Calu3 (cell line): ENCODE measurements around the gene GINS3. TPM values are rescaled to one million over a fixed set of nuclear protein-coding genes. Genes with fewer than 3 reads are reported as not detected.
"Not testable (repeated sequence)": the region's sequence is repeated elsewhere in the genome, so short reads cannot be mapped to it uniquely, and the experiment has no call there.

ENCODE experiments used
- BruUV-seq: library from RNA; stranded (reverse); fragments of 400-500 nt; replicated peaks from 2 replicates; lab custom pipeline; 2021; lab: Mats Ljungman, UMichigan
- CTCF ChIA-PET: fragments of 300-600 bp; sonication (Branson Sonifier 250); formaldehyde crosslinking; loops from one replicate; lab custom pipeline; 2022; ENCODE audit warnings: antibody characterized with exemption; lab: Charles Lee
- DNase-seq: peaks from one replicate; pipeline ENCODE4 v3.0.0; 2022
- H3K27ac Mint-ChIP-seq: one replicate; pipeline ENCODE4 v1.8.0; 2022; ENCODE audit warnings: mixed read lengths; ENCODE audit not compliant: unreplicated experiment
- H3K27me3 Mint-ChIP-seq: one replicate; pipeline ENCODE4 v1.8.0; 2022; ENCODE audit warnings: mixed read lengths; ENCODE audit not compliant: unreplicated experiment
- H3K36me3 Mint-ChIP-seq: one replicate; pipeline ENCODE4 v1.8.0; 2022; ENCODE audit warnings: mild to moderate bottlenecking, moderate library complexity, mixed read lengths; ENCODE audit not compliant: insufficient read depth, unreplicated experiment
- H3K4me1 Mint-ChIP-seq: one replicate; pipeline ENCODE4 v1.8.0; 2022; ENCODE audit warnings: mild to moderate bottlenecking, low read depth, mixed read lengths; ENCODE audit not compliant: unreplicated experiment
- H3K4me3 Mint-ChIP-seq: one replicate; pipeline ENCODE4 v1.8.0; 2022; ENCODE audit warnings: mild to moderate bottlenecking, low read depth, moderate library complexity, mixed read lengths; ENCODE audit not compliant: unreplicated experiment
- H3K9me3 Mint-ChIP-seq: one replicate; pipeline ENCODE4 v1.8.0; 2022; ENCODE audit warnings: low read depth, mixed read lengths; ENCODE audit not compliant: unreplicated experiment
- CTCF ChIP-seq: fragments of 200-600 bp; IDR thresholded peaks from one replicate; pipeline ENCODE4 v1.8.0; 2022; ENCODE audit warnings: antibody characterized with exemption; ENCODE audit not compliant: unreplicated experiment
- intact Hi-C: fragments of 100-400 bp; cut with micrococcal nuclease; formaldehyde crosslinking; loops from one replicate; pipeline ENCODE4 v1.10.0; 2022; ENCODE audit not compliant: unreplicated experiment
- total RNA-seq: library from RNA; stranded (reverse); gene quantifications from 2 replicates; pipeline ENCODE4 v1.2.3, GENCODE V29; 2022

The GINS3 gene
- total RNA-seq, 1 experiment from 2014 or later = 13.6 TPM

DNA sequence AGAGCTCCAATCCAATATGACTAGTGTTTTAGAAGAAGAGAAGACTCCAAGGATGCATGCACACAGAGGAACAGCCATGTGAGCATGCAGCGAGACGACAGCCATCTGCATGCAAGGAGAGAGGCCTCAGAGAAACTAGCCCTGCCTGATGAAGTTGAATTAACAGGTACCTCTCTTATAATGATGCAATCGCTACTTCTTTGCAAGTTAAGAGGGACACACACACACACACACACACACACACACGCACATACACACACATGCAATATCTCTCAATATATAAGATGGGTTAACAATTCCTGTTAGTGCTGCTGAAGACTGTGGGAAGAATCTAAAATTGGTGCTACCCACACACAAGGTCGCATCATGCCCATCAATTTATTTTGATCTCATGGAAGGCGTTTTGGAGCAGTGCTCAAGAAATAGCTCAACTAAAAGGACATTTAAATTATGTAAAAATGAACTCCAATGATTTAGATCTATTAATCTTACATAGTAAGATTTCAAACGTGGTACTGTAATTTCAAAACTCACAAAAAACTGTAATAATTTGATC, 7.0 kb upstream of the GINS3 start:
- peaks cover 17% of the 10 kb centered on the region for H3K4me1 Mint-ChIP-seq
- H3K27me3 Mint-ChIP-seq = peaks cover 17% of the 10 kb centered on the region
- DNase-seq = no peak
- H3K4me3 Mint-ChIP-seq = no peak overlapping the region
- BruUV-seq = no TSS peak
- TF ChIP-seq CTCF = no peak
- H3K9me3 Mint-ChIP-seq = no peaks in the 10 kb centered on the region
- H3K27ac Mint-ChIP-seq = no peak overlapping the region
- CTCF ChIA-PET = interaction anchor here (0.6 to 0.8 kb wide), 2 partner anchors 16 to 25 kb away, joined by 4 to 7 read pairs; no protein-coding TSS in a partner anchor
- no peaks in the 10 kb centered on the region for H3K36me3 Mint-ChIP-seq
- intact Hi-C loops = no loop called here

DNA sequence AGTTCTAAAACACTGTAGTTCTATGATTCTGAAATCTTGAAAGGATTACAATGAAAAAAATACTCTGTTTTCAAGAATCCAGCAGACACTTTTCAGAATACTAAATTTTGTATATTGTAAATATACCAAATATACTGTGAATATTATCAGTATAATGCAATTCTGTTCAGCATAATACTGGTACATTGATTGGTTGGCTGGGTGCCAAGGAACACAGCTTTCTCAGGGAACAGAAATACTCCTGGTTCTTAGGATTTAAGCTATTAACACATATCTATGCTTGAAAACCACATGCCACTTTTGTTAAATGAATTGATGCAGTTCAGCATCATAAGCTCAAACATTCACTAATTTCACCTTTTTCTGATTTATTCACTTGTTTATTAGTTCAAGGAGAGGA, 2.5 kb upstream of the GINS3 start:
- Mint-ChIP-seq H3K9me3 (no peaks in the 10 kb centered on the region), H3K4me3 (no peak overlapping the region), H3K4me1 (peaks cover 3% of the 10 kb centered on the region), H3K27me3 (no peaks in the 10 kb centered on the region), H3K36me3 (peaks cover 16% of the 10 kb centered on the region), H3K27ac (no peak overlapping the region)
- no TSS peak for BruUV-seq
- no peak for DNase-seq
- intact Hi-C loops = no loop called here
- CTCF ChIA-PET = no interaction called here
- TF ChIP-seq CTCF = no peak

- no peak for DNase-seq
- CTCF ChIA-PET = interaction anchor here (0.8 to 1.6 kb wide), 3 partner anchors 9 to 95 kb away, joined by 3 to 5 read pairs (median 3); no protein-coding TSS in a partner anchor
These were observed 850 bp downstream of the GINS3 start for GRCh38 chr16:58393138-58393504.

DNA sequence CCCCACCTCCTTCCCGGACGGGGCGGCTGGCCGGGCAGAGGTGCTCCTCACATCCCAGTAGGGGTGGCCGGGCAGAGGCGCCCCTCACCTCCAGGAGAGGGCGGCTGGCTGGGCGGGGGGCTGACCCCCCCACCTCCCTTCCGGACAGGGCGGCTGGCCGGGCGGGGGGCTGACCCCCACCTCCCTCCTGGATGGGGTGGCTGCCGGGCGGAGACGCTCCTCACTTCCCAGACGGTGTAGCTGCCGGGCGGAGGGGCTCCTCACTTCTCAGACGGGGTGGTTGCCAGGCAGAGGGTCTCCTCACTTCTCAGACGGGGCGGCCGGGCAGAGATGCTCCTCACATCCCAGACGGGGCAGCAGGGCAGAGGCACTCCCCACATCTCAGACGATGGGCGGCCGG, 4.6 kb downstream of the GINS3 start:
- peaks cover 13% of the 10 kb centered on the region for H3K36me3 Mint-ChIP-seq
- H3K27me3 Mint-ChIP-seq, H3K4me3 Mint-ChIP-seq, CTCF ChIA-PET, intact Hi-C loops, H3K4me1 Mint-ChIP-seq, BruUV-seq, H3K27ac Mint-ChIP-seq, DNase-seq, H3K9me3 Mint-ChIP-seq: not testable (repeated sequence)

More at GRCh38 chr16:58393138-58393504, 850 bp downstream of the GINS3 start:
- Mint-ChIP-seq H3K9me3 (no peaks in the 10 kb centered on the region), H3K4me3 (peak overlapping the region; percentile 96), H3K27ac (peak overlapping the region; percentile 89), H3K4me1 (no peaks in the 10 kb centered on the region), H3K36me3 (peaks cover 16% of the 10 kb centered on the region), H3K27me3 (no peaks in the 10 kb centered on the region)
- TF ChIP-seq CTCF = no peak
- BruUV-seq = no TSS peak
- intact Hi-C loops = no loop called here
